Measurements from ENCODE around the gene GREM1.

- TF ChIP-seq POLR2AphosphoS5 (IDR thresholded peaks at IDR 0.05): no peak
- no peak for TF ChIP-seq EP300 (IDR thresholded peaks at IDR 0.05)
- TF ChIP-seq, protein P1, sequence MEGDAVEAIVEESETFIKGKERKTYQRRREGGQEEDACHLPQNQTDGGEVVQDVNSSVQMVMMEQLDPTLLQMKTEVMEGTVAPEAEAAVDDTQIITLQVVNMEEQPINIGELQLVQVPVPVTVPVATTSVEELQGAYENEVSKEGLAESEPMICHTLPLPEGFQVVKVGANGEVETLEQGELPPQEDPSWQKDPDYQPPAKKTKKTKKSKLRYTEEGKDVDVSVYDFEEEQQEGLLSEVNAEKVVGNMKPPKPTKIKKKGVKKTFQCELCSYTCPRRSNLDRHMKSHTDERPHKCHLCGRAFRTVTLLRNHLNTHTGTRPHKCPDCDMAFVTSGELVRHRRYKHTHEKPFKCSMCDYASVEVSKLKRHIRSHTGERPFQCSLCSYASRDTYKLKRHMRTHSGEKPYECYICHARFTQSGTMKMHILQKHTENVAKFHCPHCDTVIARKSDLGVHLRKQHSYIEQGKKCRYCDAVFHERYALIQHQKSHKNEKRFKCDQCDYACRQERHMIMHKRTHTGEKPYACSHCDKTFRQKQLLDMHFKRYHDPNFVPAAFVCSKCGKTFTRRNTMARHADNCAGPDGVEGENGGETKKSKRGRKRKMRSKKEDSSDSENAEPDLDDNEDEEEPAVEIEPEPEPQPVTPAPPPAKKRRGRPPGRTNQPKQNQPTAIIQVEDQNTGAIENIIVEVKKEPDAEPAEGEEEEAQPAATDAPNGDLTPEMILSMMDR (IDR thresholded peaks at IDR 0.05): no peak
These were observed 28.5 kb downstream of the GREM1 start for GRCh38 chr15:32746116-32746857.

Data from upper lobe of left lung (tissue), 4 donors.